Osteoblast (primary cell): Measurements from ENCODE around the gene PACS1. TPM values are rescaled to one million over a fixed set of nuclear protein-coding genes. Genes with fewer than 3 reads are reported as not detected.

Source experiments
- DNase-seq: peaks from one replicate; pipeline ENCODE4 v3.0.0; 2011; ENCODE audit warnings: low spot score, mixed read lengths; ENCODE audit not compliant: insufficient read length; ENCODE audit errors: missing footprints
- H2AFZ ChIP-seq: 2 replicates; pipeline ENCODE4 v1.6.0; 2011; ENCODE audit warnings: mild to moderate bottlenecking, low read length
- H3K27ac ChIP-seq: 2 replicates; pipeline ENCODE4 v1.5.1; 2011; ENCODE audit warnings: mild to moderate bottlenecking, low read depth, low read length, moderate library complexity
- H3K27me3 ChIP-seq: 2 replicates; pipeline ENCODE4 v1.6.0; 2012; ENCODE audit warnings: mild to moderate bottlenecking, control low read depth, inconsistent platforms, low read length, moderate library complexity; ENCODE audit not compliant: insufficient read depth
- H3K36me3 ChIP-seq: 2 replicates; pipeline ENCODE4 v1.5.1; 2011; ENCODE audit warnings: mild to moderate bottlenecking, low read length, control low read depth, moderate library complexity; ENCODE audit not compliant: insufficient read depth
- H3K4me1 ChIP-seq: 2 replicates; pipeline ENCODE4 v1.5.1; 2011; ENCODE audit warnings: mild to moderate bottlenecking, low read length, control low read depth, moderate library complexity; ENCODE audit not compliant: insufficient read depth
- H3K4me2 ChIP-seq: 2 replicates; pipeline ENCODE4 v1.6.0; 2011; ENCODE audit warnings: mild to moderate bottlenecking, low read length; ENCODE audit not compliant: insufficient read depth
- H3K4me3 ChIP-seq: fragments of 200-600 bp; sonication (generic); 3 replicates; pipeline ENCODE4 v1.5.1; 2012; ENCODE audit warnings: mild to moderate bottlenecking, low read length, inconsistent platforms; ENCODE audit not compliant: insufficient read depth
- H3K79me2 ChIP-seq: 2 replicates; pipeline ENCODE4 v1.6.0; 2012; ENCODE audit warnings: mild to moderate bottlenecking, low read length, control low read depth, inconsistent platforms; ENCODE audit not compliant: insufficient read depth
- H3K9me3 ChIP-seq: 2 replicates; pipeline ENCODE4 v1.5.1; 2011; ENCODE audit warnings: low read depth, low read length, control low read depth
- H4K20me1 ChIP-seq: 2 replicates; pipeline ENCODE4 v1.6.0; 2012; ENCODE audit warnings: mild to moderate bottlenecking, low read length, control low read depth; ENCODE audit not compliant: insufficient read depth
- CTCF ChIP-seq: IDR thresholded peaks from 2 replicates; pipeline ENCODE4 v1.5.1; 2011; ENCODE audit warnings: mild to moderate bottlenecking, low read depth, low read length, moderate library complexity; ENCODE audit errors: extremely low read depth
- total RNA-seq: library from RNA; depleted of rRNA; stranded (reverse); fragments of >200 nt; gene quantifications from 2 replicates; pipeline ENCODE4 v1.2.3, GENCODE V29; 2012

The PACS1 gene
- total RNA-seq, 1 donor, result 38.0 TPM

GRCh38 chr11:66059966-66060680, 9.9 kb upstream of the PACS1 start:
- no peaks in the 10 kb centered on the region for H3K27me3 ChIP-seq
- H3K9me3 ChIP-seq, result no peaks in the 10 kb centered on the region
- H2AFZ ChIP-seq, result no peak overlapping the region
- DNase-seq, result no peak
- peaks cover 2% of the 10 kb centered on the region for H4K20me1 ChIP-seq
- no peak overlapping the region for H3K4me2 ChIP-seq
- H3K4me1 ChIP-seq, result peaks cover 3% of the 10 kb centered on the region
- H3K36me3 ChIP-seq, result peaks cover 99% of the 10 kb centered on the region
- no peak overlapping the region for H3K4me3 ChIP-seq
- no peak overlapping the region for H3K27ac ChIP-seq
- TF ChIP-seq CTCF, result no peak
- H3K79me2 ChIP-seq, result peaks cover 61% of the 10 kb centered on the region

GRCh38 chr11:66061268-66061667, 8.8 kb upstream of the PACS1 start:
- H3K79me2 ChIP-seq, result peaks cover 58% of the 10 kb centered on the region
- DNase-seq, result no peak
- no peaks in the 10 kb centered on the region for H3K27me3 ChIP-seq
- no peak overlapping the region for H3K4me2 ChIP-seq
- H3K4me3 ChIP-seq, result no peak overlapping the region
- H3K27ac ChIP-seq, result no peak overlapping the region
- no peaks in the 10 kb centered on the region for H3K9me3 ChIP-seq
- H3K36me3 ChIP-seq, result peaks cover 99% of the 10 kb centered on the region
- H3K4me1 ChIP-seq, result no peaks in the 10 kb centered on the region
- H4K20me1 ChIP-seq, result peaks cover 4% of the 10 kb centered on the region
- H2AFZ ChIP-seq, result no peak overlapping the region
- TF ChIP-seq CTCF, result no peak

- no peak overlapping the region for H3K4me2 ChIP-seq
- H3K36me3 ChIP-seq, result peaks cover 99% of the 10 kb centered on the region
- TF ChIP-seq CTCF, result no peak
- no peak overlapping the region for H3K4me3 ChIP-seq
- peaks cover 9% of the 10 kb centered on the region for H4K20me1 ChIP-seq
- H3K27me3 ChIP-seq, result no peaks in the 10 kb centered on the region
- H2AFZ ChIP-seq, result no peak overlapping the region
- no peaks in the 10 kb centered on the region for H3K9me3 ChIP-seq
- H3K4me1 ChIP-seq, result no peaks in the 10 kb centered on the region
- no peak overlapping the region for H3K27ac ChIP-seq
- DNase-seq, result no peak
- H3K79me2 ChIP-seq, result peaks cover 53% of the 10 kb centered on the region
Measured at GRCh38 chr11:66062408-66062807, 7.7 kb upstream of the PACS1 start.

- Histone ChIP-seq H3K27ac (no peak overlapping the region), H4K20me1 (peaks cover 11% of the 10 kb centered on the region), H3K4me3 (no peak overlapping the region), H3K9me3 (no peaks in the 10 kb centered on the region), H3K4me2 (no peak overlapping the region), H3K27me3 (no peaks in the 10 kb centered on the region), H3K36me3 (peaks cover 100% of the 10 kb centered on the region), H2AFZ (no peak overlapping the region), H3K4me1 (peaks cover 8% of the 10 kb centered on the region), H3K79me2 (peaks cover 49% of the 10 kb centered on the region)
- TF ChIP-seq CTCF, result no peak
- no peak for DNase-seq
Measured at GRCh38 chr11:66063900-66064299, 6.2 kb upstream of the PACS1 start.
